ENCODE measurements around the gene BUD23. TPM values are rescaled to one million over a fixed set of nuclear protein-coding genes. Genes with fewer than 3 reads are reported as not detected.

BUD23 gene
- total and polyA plus RNA-seq, 9 of the 15 experiments (the other 6 are each of a cell fraction or from before 2014, with no cell fraction given): 79.5 to 270 (median 150) TPM

GRCh38 chr7:73717991-73718405 lies 34.6 kb downstream of the BUD23 start (continued):
- TF ChIP-seq HNRNPLL (IDR thresholded peaks at IDR 0.05; ENCODE audit: low read depth, low read length, poor library complexity, severe bottlenecking) (no peak), BHLHE40 (IDR thresholded peaks at IDR 0.05; ENCODE audit: low read length) (no peak), STAG1 (CRISPR knock-in tag; IDR thresholded peaks at IDR 0.05; ENCODE audit: borderline replicate concordance) (no peak), STAT5B (CRISPR knock-in tag; IDR thresholded peaks at IDR 0.05) (no peak), U2AF1 (optimal IDR thresholded peaks at IDR 0.05; ENCODE audit: low read depth, low read length) (no peak), YY1 (IDR thresholded peaks at IDR 0.05; ENCODE audit: borderline replicate concordance in 1 of 3, control insufficient read depth in 1 of 3, extremely low read depth in 1 of 3, insufficient read depth in 3 of 3, insufficient read length in 1 of 3, insufficient replicate concordance in 2 of 3, low read depth in 1 of 3, low read length in 2 of 3) (no peak), MAFG (tag; conservative IDR thresholded peaks at IDR 0.05) (no peak), FIP1L1 (IDR thresholded peaks at IDR 0.05; ENCODE audit: low read depth, low read length, poor library complexity, severe bottlenecking) (no peak), ZNF644 (tag; IDR thresholded peaks at IDR 0.05; ENCODE audit: low read depth) (no peak)
- TF ChIP-seq, protein P1, sequence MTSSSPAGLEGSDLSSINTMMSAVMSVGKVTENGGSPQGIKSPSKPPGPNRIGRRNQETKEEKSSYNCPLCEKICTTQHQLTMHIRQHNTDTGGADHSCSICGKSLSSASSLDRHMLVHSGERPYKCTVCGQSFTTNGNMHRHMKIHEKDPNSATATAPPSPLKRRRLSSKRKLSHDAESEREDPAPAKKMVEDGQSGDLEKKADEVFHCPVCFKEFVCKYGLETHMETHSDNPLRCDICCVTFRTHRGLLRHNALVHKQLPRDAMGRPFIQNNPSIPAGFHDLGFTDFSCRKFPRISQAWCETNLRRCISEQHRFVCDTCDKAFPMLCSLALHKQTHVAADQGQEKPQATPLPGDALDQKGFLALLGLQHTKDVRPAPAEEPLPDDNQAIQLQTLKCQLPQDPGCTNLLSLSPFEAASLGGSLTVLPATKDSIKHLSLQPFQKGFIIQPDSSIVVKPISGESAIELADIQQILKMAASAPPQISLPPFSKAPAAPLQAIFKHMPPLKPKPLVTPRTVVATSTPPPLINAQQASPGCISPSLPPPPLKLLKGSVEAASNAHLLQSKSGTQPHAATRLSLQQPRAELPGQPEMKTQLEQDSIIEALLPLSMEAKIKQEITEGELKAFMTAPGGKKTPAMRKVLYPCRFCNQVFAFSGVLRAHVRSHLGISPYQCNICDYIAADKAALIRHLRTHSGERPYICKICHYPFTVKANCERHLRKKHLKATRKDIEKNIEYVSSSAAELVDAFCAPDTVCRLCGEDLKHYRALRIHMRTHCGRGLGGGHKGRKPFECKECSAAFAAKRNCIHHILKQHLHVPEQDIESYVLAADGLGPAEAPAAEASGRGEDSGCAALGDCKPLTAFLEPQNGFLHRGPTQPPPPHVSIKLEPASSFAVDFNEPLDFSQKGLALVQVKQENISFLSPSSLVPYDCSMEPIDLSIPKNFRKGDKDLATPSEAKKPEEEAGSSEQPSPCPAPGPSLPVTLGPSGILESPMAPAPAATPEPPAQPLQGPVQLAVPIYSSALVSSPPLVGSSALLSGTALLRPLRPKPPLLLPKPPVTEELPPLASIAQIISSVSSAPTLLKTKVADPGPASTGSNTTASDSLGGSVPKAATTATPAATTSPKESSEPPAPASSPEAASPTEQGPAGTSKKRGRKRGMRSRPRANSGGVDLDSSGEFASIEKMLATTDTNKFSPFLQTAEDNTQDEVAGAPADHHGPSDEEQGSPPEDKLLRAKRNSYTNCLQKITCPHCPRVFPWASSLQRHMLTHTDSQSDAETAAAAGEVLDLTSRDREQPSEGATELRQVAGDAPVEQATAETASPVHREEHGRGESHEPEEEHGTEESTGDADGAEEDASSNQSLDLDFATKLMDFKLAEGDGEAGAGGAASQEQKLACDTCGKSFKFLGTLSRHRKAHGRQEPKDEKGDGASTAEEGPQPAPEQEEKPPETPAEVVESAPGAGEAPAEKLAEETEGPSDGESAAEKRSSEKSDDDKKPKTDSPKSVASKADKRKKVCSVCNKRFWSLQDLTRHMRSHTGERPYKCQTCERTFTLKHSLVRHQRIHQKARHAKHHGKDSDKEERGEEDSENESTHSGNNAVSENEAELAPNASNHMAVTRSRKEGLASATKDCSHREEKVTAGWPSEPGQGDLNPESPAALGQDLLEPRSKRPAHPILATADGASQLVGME (CRISPR knock-in tag; IDR thresholded peaks at IDR 0.05): no peak
- TF ChIP-seq, protein P2, sequence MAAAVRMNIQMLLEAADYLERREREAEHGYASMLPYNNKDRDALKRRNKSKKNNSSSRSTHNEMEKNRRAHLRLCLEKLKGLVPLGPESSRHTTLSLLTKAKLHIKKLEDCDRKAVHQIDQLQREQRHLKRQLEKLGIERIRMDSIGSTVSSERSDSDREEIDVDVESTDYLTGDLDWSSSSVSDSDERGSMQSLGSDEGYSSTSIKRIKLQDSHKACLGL (CRISPR knock-in tag; IDR thresholded peaks at IDR 0.05; ENCODE audit: borderline replicate concordance, poor library complexity, severe bottlenecking): no peak
